GM18498 (cell line): ENCODE results near the gene MTUS2.
"Not testable (repeated sequence)": the region's sequence is repeated elsewhere in the genome, so short reads cannot be mapped to it uniquely, and the experiment has no call there.

ENCODE experiments used
- ATAC-seq: cut with Tn5 transposase; IDR thresholded peaks from one replicate; pipeline ENCODE4 v1.9.1; 2021; ENCODE audit warnings: mild to moderate bottlenecking, moderate library complexity; ENCODE audit not compliant: unreplicated experiment

The MTUS2 gene

GRCh38 chr13:29210676-29211075, 390.5 kb downstream of the MTUS2 start:
- ATAC-seq: no peak

- not testable (repeated sequence) for ATAC-seq
Observed at GRCh38 chr13:29211162-29211561, 391.0 kb downstream of the MTUS2 start.

- ATAC-seq: no peak
Observed at GRCh38 chr13:29222458-29222857, 402.3 kb downstream of the MTUS2 start.

GRCh38 chr13:29224206-29224605, 404.1 kb downstream of the MTUS2 start:
- ATAC-seq: no peak

- ATAC-seq: no peak
Observed at GRCh38 chr13:29227576-29227975, 407.4 kb downstream of the MTUS2 start.

GRCh38 chr13:29230299-29230845, 410.2 kb downstream of the MTUS2 start:
- no peak for ATAC-seq

- ATAC-seq: no peak
Observed at GRCh38 chr13:29239653-29240525, 419.8 kb downstream of the MTUS2 start.

GRCh38 chr13:29254626-29255370, 434.7 kb downstream of the MTUS2 start:
- no peak for ATAC-seq

GRCh38 chr13:29255567-29255966, 435.4 kb downstream of the MTUS2 start:
- ATAC-seq: no peak

- no peak for ATAC-seq
Observed at GRCh38 chr13:29260684-29261083, 440.5 kb downstream of the MTUS2 start.

- no peak for ATAC-seq
Observed at GRCh38 chr13:29266261-29266660, 446.1 kb downstream of the MTUS2 start.

GRCh38 chr13:29266756-29267733, 446.9 kb downstream of the MTUS2 start:
- no peak for ATAC-seq

GRCh38 chr13:29270271-29270985, 450.3 kb downstream of the MTUS2 start:
- ATAC-seq: no peak

- no peak for ATAC-seq
Observed at GRCh38 chr13:29271606-29272005, 451.5 kb downstream of the MTUS2 start.

GRCh38 chr13:29279356-29280254, 459.5 kb downstream of the MTUS2 start:
- ATAC-seq: no peak

GRCh38 chr13:29281932-29282495, 461.9 kb downstream of the MTUS2 start:
- no peak for ATAC-seq

GRCh38 chr13:29284726-29285125, 464.6 kb downstream of the MTUS2 start:
- ATAC-seq: no peak

GRCh38 chr13:29287237-29287636, 467.1 kb downstream of the MTUS2 start:
- ATAC-seq: no peak

- no peak for ATAC-seq
Observed at GRCh38 chr13:29292045-29292444, 471.9 kb downstream of the MTUS2 start.
